Endothelial cell of umbilical vein (primary cell): ENCODE results near the gene ZNF331. TPM values are rescaled to one million over a fixed set of nuclear protein-coding genes. Genes with fewer than 3 reads are reported as not detected.

ENCODE experiments used
- BruUV-seq: library from RNA; stranded (reverse); fragments of 400-500 nt; replicated peaks from 2 replicates; lab custom pipeline; 2021; lab: Mats Ljungman, UMichigan
- CTCF ChIA-PET: fragments of 300-600, 350-600 bp; sonication (Branson Sonifier 250); formaldehyde crosslinking; loops from one replicate; lab custom pipeline; 2021; ENCODE audit warnings: antibody characterized with exemption, inconsistent platforms; lab: Charles Lee
- POLR2A ChIA-PET: fragments of 300-600, 350-600 bp; sonication (Branson Sonifier 250); formaldehyde crosslinking; loops from one replicate; lab custom pipeline; 2021; ENCODE audit warnings: antibody characterized with exemption, inconsistent platforms; lab: Charles Lee
- DNase-seq: peaks from one replicate; pipeline ENCODE4 v3.0.0-alpha.2; 2011; ENCODE audit warnings: low read depth, low spot score
- FAIRE-seq: peaks from 2 replicates; lab custom pipeline; 2011; peaks lifted over from hg19 to GRCh38; lab: Jason Lieb, UNC
- H2AFZ ChIP-seq: 2 replicates; pipeline ENCODE4 v1.6.0; 2012; ENCODE audit warnings: low read depth, low read length, control low read depth, inconsistent platforms
- H3K27ac ChIP-seq: 2 replicates; pipeline ENCODE4 v1.5.1; 2011; ENCODE audit warnings: low read depth, mild to moderate bottlenecking, control low read depth, low read length, moderate library complexity; ENCODE audit not compliant: insufficient read depth
- H3K27me3 ChIP-seq, 2 experiments: 2 replicates each; pipeline versions ENCODE4 v1.6.0 to v1.6.1; 2011; ENCODE audit warnings: low read length in 2 of 2, mixed read lengths in 1 of 2; ENCODE audit not compliant: control insufficient read depth in 2 of 2, insufficient read depth in 2 of 2
- H3K36me3 ChIP-seq, 2 experiments: 2 replicates in 1 of 2; 3 replicates in 1 of 2; pipeline ENCODE4 v1.5.1; 2011; ENCODE audit warnings: low read length in 2 of 2, mild to moderate bottlenecking in 1 of 2, moderate library complexity in 1 of 2; ENCODE audit not compliant: control insufficient read depth in 2 of 2, insufficient read depth in 2 of 2; ENCODE audit errors: extremely low read depth in 1 of 2
- H3K4me1 ChIP-seq: 3 replicates; pipeline ENCODE4 v1.5.1; 2011; ENCODE audit warnings: mild to moderate bottlenecking, low read length; ENCODE audit not compliant: control insufficient read depth, insufficient read depth; ENCODE audit errors: extremely low read depth
- H3K4me2 ChIP-seq: 2 replicates; pipeline ENCODE4 v1.6.1; 2011; ENCODE audit warnings: low read length, control low read depth, mixed read lengths; ENCODE audit not compliant: insufficient read depth
- H3K4me3 ChIP-seq, 3 experiments: fragments of 200-600 bp in 1 of 3; sonication (generic), shearing (Covaris generic) in 1 of 3; replicated peaks in 1 of 3; 2 replicates each; pipeline ENCODE4 v1.5.1; 2011 to 2016; ENCODE audit warnings: control low read depth in 3 of 3, low read length in 3 of 3, mild to moderate bottlenecking in 2 of 3, inconsistent platforms in 1 of 3, low read depth in 1 of 3, moderate library complexity in 1 of 3; ENCODE audit not compliant: insufficient read depth in 1 of 3
- H3K79me2 ChIP-seq: 2 replicates; pipeline ENCODE4 v1.6.0; 2012; ENCODE audit warnings: low read length, inconsistent platforms; ENCODE audit not compliant: control insufficient read depth, insufficient read depth
- H3K9ac ChIP-seq: replicated peaks from 2 replicates; pipeline ENCODE3; 2011; ENCODE audit warnings: low read length, control low read depth; ENCODE audit not compliant: insufficient read depth; ENCODE audit errors: extremely low read depth
- H3K9me1 ChIP-seq: replicated peaks from 3 replicates; pipeline ENCODE4 v1.6.0; 2011; ENCODE audit warnings: mild to moderate bottlenecking, low read length; ENCODE audit not compliant: control insufficient read depth, insufficient read depth; ENCODE audit errors: extremely low read depth
- H3K9me3 ChIP-seq: replicated peaks from 2 replicates; pipeline ENCODE4 v1.5.1; 2012; ENCODE audit warnings: low read length, inconsistent platforms; ENCODE audit not compliant: control insufficient read depth, insufficient read depth
- H4K20me1 ChIP-seq: replicated peaks from 2 replicates; pipeline ENCODE3; 2011; ENCODE audit warnings: mild to moderate bottlenecking, low read length; ENCODE audit not compliant: control insufficient read depth, insufficient read depth; ENCODE audit errors: extremely low read depth
- CTCF ChIP-seq, 2 donors: IDR thresholded peaks; 1 replicate in 1 of 2; 2 replicates in 1 of 2; pipeline ENCODE4 v1.5.1; 2011; ENCODE audit warnings: low read length in 2 of 2, mild to moderate bottlenecking in 2 of 2, moderate library complexity in 2 of 2, control low read depth in 1 of 2, inconsistent platforms in 1 of 2, low read depth in 1 of 2; ENCODE audit not compliant: insufficient read depth in 1 of 2; ENCODE audit errors: extremely low read depth in 1 of 2
- EZH2 ChIP-seq: IDR thresholded peaks from 2 replicates; pipeline ENCODE4 v1.6.1; 2012; ENCODE audit warnings: borderline replicate concordance, low read depth, mild to moderate bottlenecking, moderate library complexity, low read length, inconsistent platforms; ENCODE audit not compliant: severe bottlenecking
- JUN ChIP-seq: IDR thresholded peaks from 2 replicates; pipeline ENCODE4 v1.6.1; 2011; ENCODE audit warnings: borderline replicate concordance, low read depth; ENCODE audit not compliant: insufficient read length, insufficient read depth
- MYC ChIP-seq: IDR thresholded peaks from one replicate; pipeline ENCODE4 v1.6.1; 2011; ENCODE audit warnings: mild to moderate bottlenecking, low read depth, low read length
- POLR2A ChIP-seq: IDR thresholded peaks from 2 replicates; pipeline ENCODE4 v1.6.1; 2012; ENCODE audit warnings: low read depth, mild to moderate bottlenecking, control low read depth, low read length
- POLR2AphosphoS5 ChIP-seq: IDR thresholded peaks from 2 replicates; pipeline ENCODE4 v1.6.1; 2012; ENCODE audit warnings: low read depth, mild to moderate bottlenecking, control low read depth, low read length, moderate library complexity; ENCODE audit not compliant: insufficient read depth
- dilution Hi-C: fragments of 300-500 bp; cut with MboI; formaldehyde crosslinking; loops from one replicate; pipeline ENCODE4 v1.15.0; 2019; ENCODE audit warnings: low sequenced_read_pairs; ENCODE audit not compliant: extremely low pct_ligation_motif_present
- intact Hi-C: fragments of 100-400 bp; cut with micrococcal nuclease; formaldehyde crosslinking; loops from one replicate; pipeline ENCODE4 v1.10.0; 2022
- polyA plus RNA-seq, 4 experiments: library from polyadenylated mRNA; depleted of rRNA in 3 of 4; stranded (reverse) in 3 of 4; unstranded in 1 of 4; fragments of >200 nt; gene quantifications; 2 replicates each; pipeline versions ENCODE4 v1.2.1 to v1.2.3, GENCODE V29; 2011 to 2012; ENCODE audit warnings: missing spikeins in 1 of 4
- total RNA-seq: library from RNA; stranded (reverse); gene quantifications from 2 replicates; pipeline ENCODE4 v1.2.3, GENCODE V29; 2021
- TF ChIP-seq, protein P1 (sequence below): IDR thresholded peaks from 2 replicates; pipeline ENCODE4 v1.6.1; 2011; ENCODE audit not compliant: insufficient read depth, insufficient read length

Gene ZNF331
- total and polyA plus RNA-seq, 2 donors (not counting 3 experiments of a cell fraction or from before 2014, with no cell fraction given), result 6.2 to 11.2 TPM

DNA sequence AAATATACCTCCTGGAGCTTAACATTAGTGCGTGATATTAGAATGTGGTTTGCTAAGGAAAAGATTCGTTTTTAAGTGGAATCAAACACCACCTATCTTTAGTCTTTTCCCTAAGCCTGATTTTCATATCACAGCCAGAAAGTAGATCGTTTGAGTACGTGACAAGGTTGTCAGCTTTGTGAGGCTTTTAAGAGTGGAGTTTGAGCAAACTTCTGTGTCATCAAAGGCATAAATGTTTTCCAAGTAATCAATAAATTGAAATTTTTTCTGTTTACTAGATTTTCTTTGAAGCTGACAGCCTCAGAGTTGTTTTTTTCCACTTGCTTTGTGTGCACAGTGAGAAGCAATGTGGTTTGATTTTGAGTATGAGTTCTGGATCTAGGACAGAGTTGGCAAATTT is 6.5 kb upstream of the ZNF331 start:
- Histone ChIP-seq H3K9me1 (no peaks in the 10 kb centered on the region), H3K36me3 (no peaks in the 10 kb centered on the region), H3K4me2 (no peak overlapping the region), H4K20me1 (no peaks in the 10 kb centered on the region), H3K27me3 (no peaks in the 10 kb centered on the region), H2AFZ (no peak overlapping the region), H3K9me3 (no peaks in the 10 kb centered on the region), H3K27ac (no peak overlapping the region), H3K4me3 (no peak overlapping the region), H3K9ac (no peak overlapping the region), H3K79me2 (no peaks in the 10 kb centered on the region), H3K4me1 (no peaks in the 10 kb centered on the region)
- CTCF ChIA-PET, result interaction anchor here (1.9 kb wide), 1 partner anchor 10 kb away, joined by 5 read pairs; no protein-coding TSS in a partner anchor
- no peak for FAIRE-seq
- TF ChIP-seq CTCF (IDR thresholded peaks at IDR 0.05; ENCODE audit: extremely low read depth in 1 of 2, insufficient read depth in 1 of 2, low read depth in 1 of 2, low read length in 2 of 2), result no peak
- no peak for TF ChIP-seq MYC
- TF ChIP-seq, protein P1, sequence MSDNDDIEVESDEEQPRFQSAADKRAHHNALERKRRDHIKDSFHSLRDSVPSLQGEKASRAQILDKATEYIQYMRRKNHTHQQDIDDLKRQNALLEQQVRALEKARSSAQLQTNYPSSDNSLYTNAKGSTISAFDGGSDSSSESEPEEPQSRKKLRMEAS, result no peak
- TF ChIP-seq JUN, result no peak
- TF ChIP-seq EZH2, result no peak
- TF ChIP-seq POLR2AphosphoS5, result no peak
- no peak for TF ChIP-seq POLR2A
- no peak for DNase-seq
- intact Hi-C loops, result no loop called here
- dilution Hi-C loops, result no loop called here
- POLR2A ChIA-PET, result no interaction called here
- BruUV-seq, result no TSS peak
